Epithelial cell of esophagus (primary cell): ENCODE data around the gene POLN.
"Not testable (repeated sequence)": the region's sequence is repeated elsewhere in the genome, so short reads cannot be mapped to it uniquely, and the experiment has no call there.

ENCODE experiments used
- DNase-seq: peaks from one replicate; pipeline ENCODE4 v3.0.0; 2010; ENCODE audit warnings: low read depth
- H3K4me3 ChIP-seq: 2 replicates; pipeline ENCODE4 v1.5.1; 2011; ENCODE audit warnings: mild to moderate bottlenecking, low read length, control low read depth
- CTCF ChIP-seq: IDR thresholded peaks from 2 replicates; pipeline ENCODE4 v1.5.1; 2011; ENCODE audit warnings: low read depth, mild to moderate bottlenecking, low read length, control low read depth, inconsistent platforms; ENCODE audit not compliant: insufficient read depth; ENCODE audit errors: missing control alignments

The POLN gene

GRCh38 chr4:2281575-2282343 lies 39.8 kb upstream of the POLN start:
- no peak for DNase-seq
- H3K4me3 ChIP-seq, result no peak overlapping the region
- TF ChIP-seq CTCF, result no peak

GRCh38 chr4:2280531-2281300 lies 38.8 kb upstream of the POLN start:
- no peak for DNase-seq
- no peak for TF ChIP-seq CTCF
- no peak overlapping the region for H3K4me3 ChIP-seq

GRCh38 chr4:2277956-2278355 lies 36.0 kb upstream of the POLN start:
- TF ChIP-seq CTCF, result no peak
- no peak for DNase-seq
- no peak overlapping the region for H3K4me3 ChIP-seq

DNA sequence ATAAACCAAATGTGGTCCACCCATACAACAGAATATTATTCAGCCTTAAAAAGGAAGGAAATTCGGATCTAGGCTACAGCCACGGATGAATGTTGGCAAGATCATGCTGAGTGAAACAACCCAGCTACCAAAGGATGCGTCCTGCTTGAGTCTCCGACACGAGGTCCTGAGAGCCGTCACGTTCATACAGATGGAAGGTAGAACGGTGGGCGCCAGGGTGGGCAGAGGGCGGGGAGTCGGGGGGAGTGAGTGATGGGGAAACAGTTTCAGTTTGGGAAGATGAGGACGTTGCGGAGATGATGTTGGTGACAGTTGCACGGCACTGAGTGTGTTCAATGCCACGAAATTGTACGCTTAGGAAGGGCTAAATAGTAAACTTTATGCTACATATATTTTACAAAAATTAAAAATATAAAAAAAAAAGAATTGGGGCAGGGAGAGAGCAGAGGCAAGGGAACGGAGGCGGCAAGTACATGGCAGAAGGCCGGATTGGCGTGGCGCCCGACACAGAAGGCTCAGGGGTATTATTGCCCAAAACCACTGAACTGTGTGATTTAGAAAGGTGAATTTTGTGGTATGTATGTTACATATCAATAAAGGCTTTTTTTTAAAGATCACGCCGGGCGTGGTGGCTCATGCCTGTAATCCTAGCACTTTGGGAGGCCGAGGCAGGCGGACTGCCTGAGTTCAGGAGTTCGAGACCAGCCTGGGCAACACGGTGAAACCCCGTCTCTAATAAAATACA lies 34.8 kb upstream of the POLN start:
- no peak overlapping the region for H3K4me3 ChIP-seq
- TF ChIP-seq CTCF, result no peak
- DNase-seq, result no peak

DNA sequence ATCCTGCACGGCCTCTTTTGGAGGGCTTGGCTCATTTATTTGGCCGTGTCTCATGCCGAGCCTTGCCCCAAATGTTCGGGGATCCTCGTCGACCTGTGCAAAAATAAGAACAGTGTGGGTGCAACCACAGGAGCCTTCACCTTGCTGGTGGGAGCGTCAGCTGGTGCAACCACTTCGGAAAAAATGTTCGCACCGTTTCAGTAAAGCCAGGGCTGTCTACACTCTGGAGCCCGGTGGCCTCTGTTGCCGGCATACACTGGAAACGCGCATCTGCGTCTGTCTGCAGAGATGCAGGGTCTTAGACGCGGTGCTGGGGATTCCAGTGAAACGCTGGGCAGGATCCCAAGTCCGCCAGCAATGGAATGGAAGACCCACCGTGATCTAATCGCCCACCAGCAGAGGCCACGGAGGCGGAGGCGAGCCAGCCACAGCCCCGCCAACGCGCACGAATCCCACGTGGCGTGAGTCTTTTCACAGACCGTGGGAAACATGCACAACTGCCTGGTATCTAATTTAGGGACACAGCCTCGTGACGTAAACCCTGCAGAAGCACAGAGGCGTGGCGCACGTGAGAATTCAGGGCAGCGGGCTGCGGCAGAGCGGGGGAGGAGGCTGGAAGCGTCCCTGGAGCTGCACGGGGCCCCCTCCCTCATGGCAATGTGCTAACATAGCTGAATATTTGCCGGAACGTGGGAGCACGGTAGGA lies 33.8 kb upstream of the POLN start:
- H3K4me3 ChIP-seq, result no peak overlapping the region
- DNase-seq, result no peak
- no peak for TF ChIP-seq CTCF

DNA sequence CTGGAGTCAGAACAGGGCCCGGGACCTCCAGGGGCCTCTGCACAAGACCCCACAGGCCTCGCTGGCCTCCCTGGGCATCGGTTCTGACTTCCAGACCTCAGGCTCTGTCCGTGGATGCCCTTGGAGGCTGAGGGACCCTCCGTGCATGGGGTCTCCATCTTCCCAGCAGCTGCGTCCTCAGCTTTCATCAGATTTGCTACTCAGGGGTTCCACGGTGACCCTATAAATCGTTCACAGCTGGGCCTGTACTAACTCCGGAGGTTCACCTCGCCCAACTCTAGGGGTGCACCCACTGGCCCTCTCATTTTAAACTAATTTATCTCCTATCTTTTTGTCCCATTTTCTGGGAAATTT lies 33.1 kb upstream of the POLN start:
- not testable (repeated sequence) for H3K4me3 ChIP-seq, DNase-seq
